Suprapubic skin (tissue), 3 donors: ENCODE measurements around the gene ENPP7.

Experiments used
- CTCF ChIP-seq, 2 donors: fragments of 200-600 bp in 1 of 2; fragments of 450-650 bp in 1 of 2; sonication (generic) in 1 of 2; IDR thresholded peaks; one replicate each; pipeline ENCODE4 v1.5.1; 2016 to 2019; ENCODE audit warnings: antibody characterized with exemption in 2 of 2, mild to moderate bottlenecking in 1 of 2, moderate library complexity in 1 of 2
- EP300 ChIP-seq: sonication (generic); formaldehyde crosslinking; IDR thresholded peaks from one replicate; pipeline ENCODE4 v1.6.1; 2017; ENCODE audit warnings: antibody characterized with exemption
- POLR2A ChIP-seq, 2 donors: fragments of 450-650 bp; IDR thresholded peaks; one replicate each; pipeline ENCODE4 v1.6.1; 2017; ENCODE audit warnings: antibody characterized with exemption in 2 of 2, mild to moderate bottlenecking in 2 of 2, moderate library complexity in 2 of 2

GRCh38 chr17:79783891-79784290, 53.1 kb downstream of the ENPP7 start:
- TF ChIP-seq CTCF (IDR thresholded peaks at IDR 0.05) (no peak), POLR2A (IDR thresholded peaks at IDR 0.05) (no peak), EP300 (no peak)
